Measurements from ENCODE around the gene MT2A. TPM values are rescaled to one million over a fixed set of nuclear protein-coding genes. Genes with fewer than 3 reads are reported as not detected.

The MT2A gene
- total and polyA plus RNA-seq, 2 of the 13 experiments (the other 11 are each of a cell fraction or from before 2014, with no cell fraction given) = 135 to 371 TPM

DNA sequence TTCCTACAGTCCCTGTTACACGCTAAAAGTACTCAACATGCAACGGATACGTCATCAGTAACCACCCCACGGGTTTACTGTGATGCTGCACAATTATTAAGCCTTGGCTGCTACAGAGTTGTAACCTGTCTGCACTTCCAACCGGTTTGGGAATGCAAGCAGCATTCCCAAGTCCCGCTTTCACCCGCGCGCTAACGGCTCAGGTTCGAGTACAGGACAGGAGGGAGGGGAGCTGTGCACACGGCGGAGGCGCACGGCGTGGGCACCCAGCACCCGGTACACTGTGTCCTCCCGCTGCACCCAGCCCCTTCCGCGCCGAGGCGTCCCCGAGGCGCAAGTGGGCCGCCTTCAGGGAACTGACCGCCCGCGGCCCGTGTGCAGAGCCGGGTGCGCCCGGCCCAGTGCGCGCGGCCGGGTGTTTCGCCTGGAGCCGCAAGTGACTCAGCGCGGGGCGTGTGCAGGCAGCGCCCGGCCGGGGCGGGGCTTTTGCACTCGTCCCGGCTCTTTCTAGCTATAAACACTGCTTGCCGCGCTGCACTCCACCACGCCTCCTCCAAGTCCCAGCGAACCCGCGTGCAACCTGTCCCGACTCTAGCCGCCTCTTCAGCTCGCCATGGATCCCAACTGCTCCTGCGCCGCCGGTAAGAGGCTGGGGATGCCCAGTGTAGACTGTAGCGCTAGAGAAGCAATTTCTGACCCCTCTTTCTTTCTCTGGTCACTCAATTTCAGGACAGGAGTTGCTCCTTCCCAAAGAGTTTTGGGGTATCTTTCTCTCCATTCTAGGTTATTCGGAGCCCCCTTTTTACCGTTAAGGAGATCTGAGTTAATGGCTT lies at the start of gene MT2A (continued):
- TF ChIP-seq, protein P1, sequence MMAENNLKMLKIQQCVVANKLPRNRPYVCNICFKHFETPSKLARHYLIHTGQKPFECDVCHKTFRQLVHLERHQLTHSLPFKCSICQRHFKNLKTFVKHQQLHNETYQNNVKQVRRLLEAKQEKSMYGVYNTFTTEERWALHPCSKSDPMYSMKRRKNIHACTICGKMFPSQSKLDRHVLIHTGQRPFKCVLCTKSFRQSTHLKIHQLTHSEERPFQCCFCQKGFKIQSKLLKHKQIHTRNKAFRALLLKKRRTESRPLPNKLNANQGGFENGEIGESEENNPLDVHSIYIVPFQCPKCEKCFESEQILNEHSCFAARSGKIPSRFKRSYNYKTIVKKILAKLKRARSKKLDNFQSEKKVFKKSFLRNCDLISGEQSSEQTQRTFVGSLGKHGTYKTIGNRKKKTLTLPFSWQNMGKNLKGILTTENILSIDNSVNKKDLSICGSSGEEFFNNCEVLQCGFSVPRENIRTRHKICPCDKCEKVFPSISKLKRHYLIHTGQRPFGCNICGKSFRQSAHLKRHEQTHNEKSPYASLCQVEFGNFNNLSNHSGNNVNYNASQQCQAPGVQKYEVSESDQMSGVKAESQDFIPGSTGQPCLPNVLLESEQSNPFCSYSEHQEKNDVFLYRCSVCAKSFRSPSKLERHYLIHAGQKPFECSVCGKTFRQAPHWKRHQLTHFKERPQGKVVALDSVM (CRISPR knock-in tag; IDR thresholded peaks at IDR 0.05) = peak; percentile 27; the same call in 1 of the 2 replicates
- TF ChIP-seq, protein P2, sequence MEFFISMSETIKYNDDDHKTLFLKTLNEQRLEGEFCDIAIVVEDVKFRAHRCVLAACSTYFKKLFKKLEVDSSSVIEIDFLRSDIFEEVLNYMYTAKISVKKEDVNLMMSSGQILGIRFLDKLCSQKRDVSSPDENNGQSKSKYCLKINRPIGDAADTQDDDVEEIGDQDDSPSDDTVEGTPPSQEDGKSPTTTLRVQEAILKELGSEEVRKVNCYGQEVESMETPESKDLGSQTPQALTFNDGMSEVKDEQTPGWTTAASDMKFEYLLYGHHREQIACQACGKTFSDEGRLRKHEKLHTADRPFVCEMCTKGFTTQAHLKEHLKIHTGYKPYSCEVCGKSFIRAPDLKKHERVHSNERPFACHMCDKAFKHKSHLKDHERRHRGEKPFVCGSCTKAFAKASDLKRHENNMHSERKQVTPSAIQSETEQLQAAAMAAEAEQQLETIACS (CRISPR knock-in tag; IDR thresholded peaks at IDR 0.05) = peak; percentile 88
- TF ChIP-seq ZMAT3 (CRISPR knock-in tag; conservative IDR thresholded peaks at IDR 0.05) (peak; percentile 78; the same call in 1 of the 2 replicates), RFXANK (CRISPR knock-in tag; IDR thresholded peaks at IDR 0.05) (peak; percentile 82), ZNF841 (CRISPR knock-in tag; IDR thresholded peaks at IDR 0.05; ENCODE audit: borderline replicate concordance) (no peak), ZNF382 (CRISPR knock-in tag; IDR thresholded peaks at IDR 0.05; ENCODE audit: borderline replicate concordance) (no peak), HMGA1 (CRISPR knock-in tag; conservative IDR thresholded peaks at IDR 0.05) (no peak), ZMYM3 (CRISPR knock-in tag; IDR thresholded peaks at IDR 0.05) (0 out of 2 replicates have a peak, but pooled peaks have one; percentile 7), PHF21A (CRISPR knock-in tag; IDR thresholded peaks at IDR 0.05) (peak; percentile 94), ELF3 (CRISPR knock-in tag; IDR thresholded peaks at IDR 0.05) (no peak; the same call in 1 of the 2 replicates), ZMYM4 (CRISPR knock-in tag; IDR thresholded peaks at IDR 0.05) (peak; percentile 26; the same call in 1 of the 2 replicates), ZNF605 (CRISPR knock-in tag; IDR thresholded peaks at IDR 0.05) (0 out of 2 replicates have a peak, but pooled peaks have one; percentile 2), ATF7-NPFF (CRISPR knock-in tag; IDR thresholded peaks at IDR 0.05; ENCODE audit: low read depth) (no peak; the same call in 1 of the 2 replicates), PAX8 (CRISPR knock-in tag; IDR thresholded peaks at IDR 0.05; ENCODE audit: borderline replicate concordance) (no peak), ZFAT (CRISPR knock-in tag; conservative IDR thresholded peaks at IDR 0.05) (no peak), TEAD2 (CRISPR knock-in tag; IDR thresholded peaks at IDR 0.05) (no peak)
- TF ChIP-seq, protein P3, sequence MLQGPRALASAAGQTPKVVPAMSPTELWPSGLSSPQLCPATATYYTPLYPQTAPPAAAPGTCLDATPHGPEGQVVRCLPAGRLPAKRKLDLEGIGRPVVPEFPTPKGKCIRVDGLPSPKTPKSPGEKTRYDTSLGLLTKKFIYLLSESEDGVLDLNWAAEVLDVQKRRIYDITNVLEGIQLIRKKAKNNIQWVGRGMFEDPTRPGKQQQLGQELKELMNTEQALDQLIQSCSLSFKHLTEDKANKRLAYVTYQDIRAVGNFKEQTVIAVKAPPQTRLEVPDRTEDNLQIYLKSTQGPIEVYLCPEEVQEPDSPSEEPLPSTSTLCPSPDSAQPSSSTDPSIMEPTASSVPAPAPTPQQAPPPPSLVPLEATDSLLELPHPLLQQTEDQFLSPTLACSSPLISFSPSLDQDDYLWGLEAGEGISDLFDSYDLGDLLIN (CRISPR knock-in tag; IDR thresholded peaks at IDR 0.05; ENCODE audit: borderline replicate concordance) = peak; percentile 69; the same call in 1 of the 2 replicates
- TF ChIP-seq, protein P4, sequence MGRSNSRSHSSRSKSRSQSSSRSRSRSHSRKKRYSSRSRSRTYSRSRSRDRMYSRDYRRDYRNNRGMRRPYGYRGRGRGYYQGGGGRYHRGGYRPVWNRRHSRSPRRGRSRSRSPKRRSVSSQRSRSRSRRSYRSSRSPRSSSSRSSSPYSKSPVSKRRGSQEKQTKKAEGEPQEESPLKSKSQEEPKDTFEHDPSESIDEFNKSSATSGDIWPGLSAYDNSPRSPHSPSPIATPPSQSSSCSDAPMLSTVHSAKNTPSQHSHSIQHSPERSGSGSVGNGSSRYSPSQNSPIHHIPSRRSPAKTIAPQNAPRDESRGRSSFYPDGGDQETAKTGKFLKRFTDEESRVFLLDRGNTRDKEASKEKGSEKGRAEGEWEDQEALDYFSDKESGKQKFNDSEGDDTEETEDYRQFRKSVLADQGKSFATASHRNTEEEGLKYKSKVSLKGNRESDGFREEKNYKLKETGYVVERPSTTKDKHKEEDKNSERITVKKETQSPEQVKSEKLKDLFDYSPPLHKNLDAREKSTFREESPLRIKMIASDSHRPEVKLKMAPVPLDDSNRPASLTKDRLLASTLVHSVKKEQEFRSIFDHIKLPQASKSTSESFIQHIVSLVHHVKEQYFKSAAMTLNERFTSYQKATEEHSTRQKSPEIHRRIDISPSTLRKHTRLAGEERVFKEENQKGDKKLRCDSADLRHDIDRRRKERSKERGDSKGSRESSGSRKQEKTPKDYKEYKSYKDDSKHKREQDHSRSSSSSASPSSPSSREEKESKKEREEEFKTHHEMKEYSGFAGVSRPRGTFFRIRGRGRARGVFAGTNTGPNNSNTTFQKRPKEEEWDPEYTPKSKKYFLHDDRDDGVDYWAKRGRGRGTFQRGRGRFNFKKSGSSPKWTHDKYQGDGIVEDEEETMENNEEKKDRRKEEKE (IDR thresholded peaks at IDR 0.05) = no peak
- TF ChIP-seq, protein P5, sequence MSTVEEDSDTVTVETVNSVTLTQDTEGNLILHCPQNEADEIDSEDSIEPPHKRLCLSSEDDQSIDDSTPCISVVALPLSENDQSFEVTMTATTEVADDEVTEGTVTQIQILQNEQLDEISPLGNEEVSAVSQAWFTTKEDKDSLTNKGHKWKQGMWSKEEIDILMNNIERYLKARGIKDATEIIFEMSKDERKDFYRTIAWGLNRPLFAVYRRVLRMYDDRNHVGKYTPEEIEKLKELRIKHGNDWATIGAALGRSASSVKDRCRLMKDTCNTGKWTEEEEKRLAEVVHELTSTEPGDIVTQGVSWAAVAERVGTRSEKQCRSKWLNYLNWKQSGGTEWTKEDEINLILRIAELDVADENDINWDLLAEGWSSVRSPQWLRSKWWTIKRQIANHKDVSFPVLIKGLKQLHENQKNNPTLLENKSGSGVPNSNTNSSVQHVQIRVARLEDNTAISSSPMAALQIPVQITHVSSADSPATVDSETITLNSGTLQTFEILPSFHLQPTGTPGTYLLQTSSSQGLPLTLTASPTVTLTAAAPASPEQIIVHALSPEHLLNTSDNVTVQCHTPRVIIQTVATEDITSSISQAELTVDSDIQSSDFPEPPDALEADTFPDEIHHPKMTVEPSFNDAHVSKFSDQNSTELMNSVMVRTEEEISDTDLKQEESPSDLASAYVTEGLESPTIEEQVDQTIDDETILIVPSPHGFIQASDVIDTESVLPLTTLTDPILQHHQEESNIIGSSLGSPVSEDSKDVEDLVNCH (CRISPR knock-in tag; IDR thresholded peaks at IDR 0.05) = no peak
